ENCODE results near the gene HDAC9.
A peak's percentile ranks its signal among the peaks of the same experiment; 100 is the strongest.
"Not testable (repeated sequence)": the region's sequence is repeated elsewhere in the genome, so short reads cannot be mapped to it uniquely, and the experiment has no call there.

HDAC9 gene

DNA sequence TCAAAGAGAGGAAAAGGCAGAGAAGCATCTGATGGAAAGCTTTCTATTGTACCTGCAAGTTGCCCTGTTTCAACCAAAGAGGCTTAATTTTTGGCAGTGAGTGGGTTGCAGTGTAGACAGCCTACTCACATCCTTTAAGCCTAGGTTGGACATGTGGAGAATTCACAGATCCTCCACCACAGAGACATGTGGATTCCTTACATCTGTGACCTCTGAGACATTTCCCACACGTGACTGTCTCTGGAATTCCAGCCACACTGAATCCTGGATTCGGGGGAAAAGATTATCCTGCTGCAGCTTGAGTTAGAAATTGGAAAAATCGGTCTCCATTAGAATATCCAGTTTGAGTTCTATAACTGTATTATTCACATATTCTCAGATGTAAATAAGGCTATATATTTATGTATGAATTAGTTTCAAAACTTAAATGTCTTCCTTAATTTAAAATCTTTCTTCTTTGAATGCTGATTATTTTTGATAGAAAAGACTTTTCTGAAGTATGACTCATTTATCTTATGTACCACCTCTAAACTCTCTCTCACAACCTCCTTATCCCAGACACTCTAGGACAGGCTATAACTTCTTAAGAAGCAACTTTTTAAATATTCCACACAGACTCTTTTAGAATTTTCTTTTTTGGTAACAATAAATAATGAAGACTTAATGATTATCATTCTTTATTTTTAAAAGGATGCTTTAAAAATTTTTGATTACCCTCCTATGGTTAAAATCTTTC lies 498.6 kb downstream of the HDAC9 start:
- no peak for DNase-seq

DNA sequence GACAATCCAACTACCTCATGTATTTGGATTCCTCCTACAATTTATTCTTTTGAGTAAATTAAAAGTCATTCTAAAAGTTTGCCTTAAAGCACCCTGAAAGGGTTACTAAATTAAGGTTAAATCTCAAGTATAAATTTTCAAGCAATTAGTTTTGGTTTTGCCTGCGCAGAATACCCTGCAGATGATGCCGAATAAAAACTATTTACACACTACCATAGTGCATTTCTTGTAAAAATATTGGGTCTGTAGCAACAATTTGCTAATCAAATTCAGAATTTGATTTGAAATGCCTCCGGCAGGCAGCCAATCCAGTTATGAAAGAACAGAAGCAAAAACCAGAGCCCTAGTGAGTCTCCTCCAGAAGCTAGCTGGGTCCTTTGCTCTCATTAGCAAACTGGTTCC lies 499.7 kb downstream of the HDAC9 start:
- no peak for DNase-seq

DNA sequence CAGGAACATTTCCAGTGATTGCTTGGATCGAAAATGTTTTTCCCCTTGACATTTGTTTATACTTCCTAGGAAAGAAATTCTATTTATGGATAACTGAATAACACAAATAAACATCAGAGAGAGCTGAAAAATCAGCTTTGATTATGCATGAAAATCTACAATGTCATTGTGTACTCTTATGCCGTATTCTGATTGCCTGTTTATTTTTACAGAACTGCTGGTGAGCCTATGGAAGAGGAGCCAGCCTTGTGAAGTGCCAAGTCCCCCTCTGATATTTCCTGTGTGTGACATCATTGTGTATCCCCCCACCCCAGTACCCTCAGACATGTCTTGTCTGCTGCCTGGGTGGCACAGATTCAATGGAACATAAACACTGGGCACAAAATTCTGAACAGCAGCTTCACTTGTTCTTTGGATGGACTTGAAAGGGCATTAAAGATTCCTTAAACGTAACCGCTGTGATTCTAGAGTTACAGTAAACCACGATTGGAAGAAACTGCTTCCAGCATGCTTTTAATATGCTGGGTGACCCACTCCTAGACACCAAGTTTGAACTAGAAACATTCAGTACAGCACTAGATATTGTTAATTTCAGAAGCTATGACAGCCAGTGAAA lies 500.4 kb downstream of the HDAC9 start:
- no peak for DNase-seq

DNA sequence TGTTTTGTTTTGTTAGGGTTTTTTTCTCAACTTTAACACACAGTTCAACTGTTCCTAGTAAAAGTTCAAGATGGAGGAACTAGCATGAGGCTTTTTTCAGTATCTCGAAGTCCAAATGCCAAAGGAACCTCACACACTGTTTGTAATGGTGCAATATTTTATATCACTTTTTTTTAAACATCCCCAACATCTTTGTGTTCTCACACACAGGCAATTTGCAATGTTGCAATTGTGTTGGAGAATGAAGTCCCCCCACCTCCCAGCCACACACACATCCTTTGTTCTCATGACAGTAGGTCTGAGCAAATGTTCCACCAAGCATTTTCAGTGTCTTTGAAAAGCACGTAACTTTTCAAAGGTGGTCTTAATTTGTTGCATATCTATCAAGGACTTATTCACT lies 501.0 kb downstream of the HDAC9 start:
- no peak for DNase-seq

DNA sequence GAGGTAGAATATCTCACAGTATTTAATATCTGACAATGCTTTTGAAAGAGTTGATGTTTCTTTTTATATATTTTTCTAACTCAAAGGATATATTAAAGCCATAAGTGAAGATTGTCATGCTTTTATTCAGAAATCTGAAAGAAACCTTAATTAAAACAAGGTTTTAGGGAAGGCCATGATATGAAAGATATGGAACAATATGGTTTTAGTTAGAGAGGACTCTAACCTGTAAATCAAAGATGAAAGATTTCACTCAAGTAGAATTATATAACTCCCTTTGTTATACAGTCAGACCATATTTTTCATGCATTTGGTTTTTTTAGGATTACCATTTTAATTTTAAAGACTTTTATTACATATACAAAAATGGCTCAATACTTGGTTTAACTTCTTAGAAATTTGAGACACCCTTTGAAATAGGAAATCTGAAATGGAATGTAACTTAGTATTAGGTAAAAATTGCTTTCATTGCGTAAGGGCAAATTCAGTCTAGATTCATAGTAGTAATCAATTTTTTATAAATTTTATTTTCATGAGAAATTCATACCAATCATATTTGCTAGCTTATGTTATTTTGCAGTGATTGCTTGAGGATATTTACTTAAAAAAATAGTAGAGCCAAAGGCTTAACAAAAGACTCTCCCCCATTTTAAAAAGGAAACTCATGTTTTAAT lies 502.1 kb downstream of the HDAC9 start:
- no peak for DNase-seq

DNA sequence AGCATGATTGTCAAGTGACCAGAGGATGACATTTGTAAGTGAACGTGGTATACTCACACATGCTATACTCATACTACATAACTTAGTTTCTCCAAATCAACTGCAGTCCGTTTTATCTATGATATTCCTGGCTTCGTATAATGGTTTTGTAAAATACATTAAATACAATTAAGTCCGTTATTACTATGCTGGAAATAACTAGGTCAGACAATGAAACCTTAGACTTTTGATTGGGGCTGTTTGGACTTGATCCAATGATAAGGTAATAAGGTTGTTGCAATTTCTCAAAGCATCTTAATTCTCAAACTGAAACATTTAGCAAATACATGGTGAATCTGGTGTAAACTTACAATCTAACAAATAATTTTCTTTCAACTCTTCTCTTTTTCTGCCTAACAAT lies 504.9 kb downstream of the HDAC9 start:
- DNase-seq, result no peak

DNA sequence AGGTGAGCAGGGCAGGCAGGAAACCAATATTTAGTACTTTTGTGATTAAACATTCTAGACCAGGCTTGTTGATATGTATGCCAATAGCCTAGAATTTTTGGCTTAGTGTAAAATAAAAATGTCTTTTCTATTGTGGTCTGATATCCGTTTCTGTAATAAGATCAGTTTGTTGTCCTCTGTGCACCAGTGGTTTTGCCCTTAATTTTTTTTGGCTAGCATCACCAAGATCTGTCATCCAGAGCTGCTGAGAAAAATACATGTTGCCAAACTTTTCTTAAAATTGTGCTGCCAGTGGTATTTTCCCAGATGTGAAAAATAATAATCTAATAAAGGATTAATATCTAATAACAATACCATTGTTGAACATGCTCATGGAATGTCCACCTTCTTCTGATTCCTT lies 506.3 kb downstream of the HDAC9 start:
- no peak for DNase-seq

DNA sequence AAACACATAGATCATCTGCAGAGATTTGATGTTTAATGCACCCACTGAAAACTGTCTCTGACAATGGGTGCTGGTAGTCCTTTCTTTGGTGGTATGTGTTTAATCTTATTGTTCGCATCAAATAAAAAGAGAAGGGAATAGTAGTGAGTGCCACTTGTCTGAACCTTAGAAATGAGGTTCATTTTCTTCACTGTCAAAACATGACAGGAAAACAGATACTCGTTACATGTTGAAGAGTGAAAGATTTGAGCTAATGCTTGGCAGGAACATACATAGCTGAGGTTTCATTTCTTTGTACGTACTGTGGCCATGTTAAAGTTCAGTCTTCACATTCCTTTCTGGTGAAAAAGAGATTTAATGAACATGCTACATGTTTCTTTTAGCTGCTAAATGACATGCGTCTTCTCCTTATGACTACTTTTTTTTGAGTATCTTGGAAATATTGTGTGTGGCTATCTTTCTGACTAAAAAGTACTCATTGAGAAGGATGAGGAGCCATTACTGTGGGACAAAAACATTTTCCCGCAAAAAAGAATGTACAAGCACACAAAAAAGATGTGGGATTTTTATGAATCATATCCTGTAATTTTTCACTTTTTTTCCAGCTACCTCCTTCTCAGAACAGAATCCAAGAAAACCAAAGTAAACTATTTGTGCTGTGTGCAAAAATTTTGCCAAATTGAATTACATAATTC lies 513.8 kb downstream of the HDAC9 start:
- no peak for DNase-seq

DNA sequence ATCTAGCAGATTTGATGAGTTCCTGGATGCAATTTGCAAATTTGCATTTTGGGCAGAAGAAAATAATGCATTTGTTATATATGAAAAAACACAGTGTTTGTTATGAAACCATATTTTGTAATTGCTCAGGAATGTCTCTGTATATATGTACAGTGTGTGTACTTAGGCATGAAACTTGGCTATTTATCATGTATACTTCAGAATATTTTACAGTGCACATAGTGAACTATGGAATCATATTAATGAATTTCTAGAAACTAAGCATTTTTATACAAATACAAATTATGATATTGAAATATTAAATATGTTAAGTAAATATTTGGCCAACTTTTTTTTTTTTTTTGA lies 514.4 kb downstream of the HDAC9 start:
- no peak for DNase-seq

DNA sequence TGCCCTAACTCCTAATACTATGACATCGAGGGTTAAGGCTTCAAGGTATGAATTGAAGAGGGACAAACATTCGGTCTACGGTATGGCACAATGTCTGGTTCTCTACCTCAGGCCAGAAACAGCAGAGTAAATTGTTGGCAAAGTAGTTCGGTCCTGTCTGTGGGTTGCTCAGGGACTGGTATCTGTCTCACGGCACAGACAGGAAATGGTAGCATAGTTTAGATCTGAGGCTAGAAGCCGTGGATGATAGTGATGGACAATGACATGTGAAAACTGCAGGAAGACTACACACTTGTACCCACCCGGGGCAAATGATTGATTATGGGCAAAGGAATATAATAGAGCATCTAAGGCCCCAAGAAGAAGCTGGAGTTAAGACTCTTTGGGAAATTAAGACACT lies 515.7 kb downstream of the HDAC9 start:
- DNase-seq, result no peak

DNA sequence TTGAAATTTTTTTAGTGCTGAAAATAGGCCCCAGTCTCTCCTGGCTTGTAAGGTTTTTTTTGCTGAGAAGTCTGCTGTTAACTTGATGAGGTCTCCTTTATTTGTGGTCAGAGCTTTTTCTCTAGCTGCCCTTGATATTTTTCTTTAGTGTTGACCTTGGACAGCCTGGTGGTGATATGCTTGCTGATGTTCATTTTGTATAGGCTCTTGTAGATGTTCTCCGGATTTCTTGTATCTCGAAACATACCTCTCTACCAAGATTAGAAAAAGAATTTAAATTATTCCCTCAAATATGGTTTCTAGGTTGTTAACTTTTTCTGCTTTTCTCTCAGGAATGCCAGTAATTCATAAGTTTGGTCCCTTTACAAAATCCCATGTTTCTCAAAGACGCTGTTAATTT lies 519.5 kb downstream of the HDAC9 start:
- DNase-seq, result no peak

DNA sequence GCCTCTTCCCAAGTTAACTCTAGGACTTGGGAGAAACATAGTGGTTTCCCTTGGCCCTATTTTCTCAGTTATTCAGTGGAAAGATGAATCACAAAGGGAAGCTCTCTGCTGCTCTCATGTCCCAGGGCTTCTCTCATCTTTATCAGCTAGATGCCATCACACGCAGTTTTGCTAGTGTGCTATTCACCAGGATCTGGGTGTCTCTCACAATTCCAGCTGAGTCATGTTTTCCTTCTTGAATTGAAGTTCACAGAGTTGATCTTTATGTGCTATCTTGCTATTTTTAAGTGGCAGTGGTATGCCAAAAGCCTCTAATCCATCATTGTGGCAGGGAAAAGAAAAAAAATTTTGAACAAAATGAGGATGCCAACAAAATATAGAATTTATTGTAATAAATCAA lies 520.6 kb downstream of the HDAC9 start:
- DNase-seq, result no peak

DNA sequence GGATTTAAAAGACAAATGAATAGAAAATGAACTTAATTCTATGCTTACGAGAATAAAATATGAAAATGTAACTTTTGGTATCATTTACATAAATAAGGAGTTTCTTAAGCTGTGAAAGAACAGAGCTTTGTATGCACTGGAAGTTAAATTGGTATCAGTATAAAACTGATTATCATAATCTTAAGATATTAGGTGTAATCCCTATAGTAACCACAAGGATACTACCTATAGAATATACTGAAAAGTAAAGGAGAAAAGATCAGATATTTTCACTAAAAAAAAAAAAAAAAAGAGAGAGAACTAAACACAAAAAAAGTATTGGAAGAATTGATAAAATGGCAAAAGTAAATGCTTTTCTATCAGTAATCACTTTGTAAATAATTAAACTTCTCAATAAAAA lies 521.8 kb downstream of the HDAC9 start:
- no peak for DNase-seq

DNA sequence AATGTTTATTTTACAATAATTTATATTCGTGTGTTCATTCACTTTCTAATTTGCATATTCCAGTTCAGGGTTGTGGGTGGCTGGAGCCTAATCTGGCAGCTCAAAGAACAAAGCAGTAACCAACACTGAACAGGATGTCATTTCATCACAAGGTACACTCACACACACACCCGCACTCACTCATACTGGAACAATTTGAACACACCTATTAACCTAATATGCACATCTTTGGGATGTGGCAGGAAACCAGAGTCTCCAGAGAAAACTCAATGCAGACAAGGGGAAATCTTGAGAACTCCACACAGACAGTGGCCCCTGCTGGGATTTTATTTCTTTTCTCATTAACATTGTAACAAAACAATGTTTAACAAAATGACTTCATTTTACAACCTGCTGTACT lies 524.5 kb downstream of the HDAC9 start:
- no peak for DNase-seq

DNA sequence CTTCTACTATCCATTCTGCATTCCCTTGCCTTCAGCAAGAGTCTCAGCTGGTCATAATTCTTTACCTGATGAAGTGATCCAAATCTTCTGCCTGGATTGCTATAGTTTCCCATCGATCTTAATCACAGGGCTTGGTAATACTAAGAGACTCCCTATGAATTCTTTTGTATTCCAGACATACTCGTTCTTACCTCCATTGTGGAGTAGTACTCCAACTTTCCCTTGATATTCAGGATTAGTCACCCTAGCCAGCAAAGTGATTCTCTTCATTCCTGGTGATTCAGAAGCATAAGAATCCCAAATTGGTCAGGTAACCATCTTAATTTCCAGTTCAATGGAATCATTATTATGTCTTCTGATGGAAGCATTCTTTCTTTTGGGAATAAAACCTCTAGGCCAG lies 525.2 kb downstream of the HDAC9 start:
- DNase-seq, result no peak

DNA sequence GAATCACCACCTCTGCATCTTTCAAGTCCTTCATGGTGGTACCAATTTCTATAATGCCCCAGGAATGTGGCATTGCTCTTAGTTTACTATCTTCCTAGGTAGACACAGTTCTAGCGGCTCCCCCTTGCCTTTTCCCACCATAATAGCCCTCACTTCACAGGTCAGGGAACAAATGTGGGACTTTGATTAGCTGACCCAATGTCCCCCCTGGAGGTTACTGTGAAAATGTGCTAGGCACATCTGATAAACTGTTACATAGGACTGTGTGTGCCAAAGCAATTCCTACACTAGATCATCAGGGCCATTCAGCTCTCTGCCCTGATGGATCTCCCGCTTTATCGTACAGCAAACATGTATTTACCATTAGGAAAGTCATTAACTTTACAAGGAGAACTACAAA lies 527.9 kb downstream of the HDAC9 start:
- DNase-seq, result no peak

DNA sequence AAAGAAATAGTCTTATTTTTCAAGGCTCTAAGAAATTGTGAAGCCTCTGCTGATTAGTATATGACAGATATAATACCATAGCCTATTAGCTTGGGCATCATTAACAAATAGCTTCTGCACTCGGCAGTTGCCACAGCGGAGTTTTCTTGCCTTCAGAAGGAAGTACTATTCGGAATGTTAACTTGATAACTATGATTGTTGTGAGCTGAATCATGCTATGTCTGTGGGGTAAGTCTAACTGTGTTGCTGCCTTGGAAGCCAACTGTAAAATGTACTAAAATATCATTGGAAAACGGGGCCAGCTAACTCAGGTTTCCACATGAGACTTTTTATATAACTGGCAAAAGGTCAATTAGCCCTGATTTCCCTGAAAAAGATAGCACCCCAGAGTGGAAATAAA lies 528.7 kb downstream of the HDAC9 start:
- DNase-seq, result no peak

DNA sequence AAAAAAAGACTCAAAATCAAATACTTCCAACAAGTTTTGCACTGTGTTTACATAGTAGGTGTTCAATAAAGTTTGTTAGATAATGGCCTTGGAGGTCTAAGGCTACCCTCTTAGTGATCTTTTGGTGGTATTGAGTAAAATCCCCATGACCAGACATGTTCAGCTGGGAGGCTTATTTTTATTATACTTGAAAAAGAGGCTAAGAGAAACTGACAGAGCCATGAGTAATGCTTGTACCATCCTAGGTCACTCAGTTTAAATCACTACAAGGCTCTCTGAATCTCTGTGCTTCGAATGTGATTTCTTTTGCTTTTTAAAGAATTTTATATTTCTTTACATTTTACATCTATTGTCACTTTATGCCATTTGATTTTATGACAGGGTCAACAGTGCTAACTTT lies 531.3 kb downstream of the HDAC9 start:
- DNase-seq, result no peak

DNA sequence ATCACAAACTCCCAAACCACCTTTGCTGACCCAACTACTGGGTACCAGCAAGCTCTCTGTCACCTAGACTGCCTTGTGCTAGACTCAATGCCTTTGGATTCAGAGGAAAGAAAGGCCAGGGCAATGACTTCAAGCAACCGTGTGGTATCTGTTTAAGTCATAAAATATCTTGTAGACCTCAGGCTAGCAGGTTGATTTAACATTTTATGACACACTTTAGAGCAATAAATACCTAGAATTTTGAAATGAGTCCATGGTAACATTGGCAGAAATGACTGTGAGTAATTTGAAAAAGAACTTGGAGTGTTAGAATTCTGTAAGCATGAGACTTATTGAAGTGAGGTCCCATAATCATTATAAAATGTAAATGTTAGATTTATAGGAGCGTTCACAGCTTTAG lies 534.7 kb downstream of the HDAC9 start:
- no peak for DNase-seq

DNA sequence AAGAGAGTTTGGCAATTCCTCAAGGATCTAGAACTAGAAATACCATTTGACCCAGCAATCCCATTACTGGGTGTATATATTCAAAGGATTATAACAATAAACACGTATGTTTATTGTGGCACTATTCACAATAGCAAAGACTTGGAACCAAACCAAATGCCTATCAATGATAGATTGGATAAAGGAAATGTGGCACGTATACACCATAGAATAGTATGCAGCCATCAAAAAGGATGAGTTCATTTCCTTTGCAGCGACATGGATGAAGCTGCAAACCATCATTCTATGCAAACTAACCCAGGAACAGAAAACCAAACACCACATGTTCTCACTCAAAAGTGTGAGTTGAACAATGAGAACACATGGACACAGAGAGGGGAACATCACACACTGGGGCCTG lies 537.4 kb downstream of the HDAC9 start:
- not testable (repeated sequence) for DNase-seq

DNA sequence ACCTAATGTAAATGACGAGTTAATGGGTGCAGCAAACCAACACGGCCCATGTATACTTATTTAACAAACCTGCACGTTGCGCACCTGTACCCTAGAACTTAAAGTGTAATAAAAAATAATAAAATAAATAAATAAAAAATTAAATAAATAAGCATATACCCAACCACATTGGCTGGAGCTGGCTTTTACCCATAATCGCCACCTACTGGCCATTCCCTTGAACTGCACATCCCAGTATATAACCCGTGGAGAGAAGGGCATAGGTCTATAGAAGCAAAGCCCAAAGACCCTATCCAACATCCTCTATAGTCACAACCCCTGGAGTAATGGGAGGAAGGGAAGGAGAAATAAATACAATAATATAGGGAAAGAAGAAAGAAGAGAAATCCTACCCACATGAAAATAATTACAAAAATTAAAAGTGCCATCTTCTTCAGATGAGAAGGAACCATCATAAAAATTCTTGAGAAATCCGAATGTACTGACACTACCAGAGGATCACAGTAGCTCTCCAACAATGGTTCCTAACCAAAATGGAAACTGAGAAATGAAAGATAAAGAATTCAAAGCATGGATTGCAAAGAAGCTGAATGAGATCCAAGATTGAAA lies 556.3 kb downstream of the HDAC9 start:
- peak; percentile 15 to 31 for DNase-seq

All from AML-193 (cell line).